CD4-positive, alpha-beta T cell treated with Interferon alpha-2 for 1 hour (primary cell): ENCODE data around the gene NCOA4.
"Not testable (repeated sequence)": the region's sequence is repeated elsewhere in the genome, so short reads cannot be mapped to it uniquely, and the experiment has no call there.

Experiments
- DNase-seq, 2 donors: peaks; one replicate each; pipeline ENCODE4 v3.0.0-alpha.2; 2020 to 2022

The NCOA4 gene

GRCh38 chr10:46030091-46030937, at the start of gene NCOA4:
TSS of gene NCOA4 (minus strand) at chr10:46030623. CDS start at chr10:46016680, 13,943 bp downstream.
- peak; percentile 97 for DNase-seq

- no peak for DNase-seq
These were observed 49.6 kb upstream of the NCOA4 start for GRCh38 chr10:46079831-46080585.

- DNase-seq: no peak
These were observed 47.4 kb upstream of the NCOA4 start for GRCh38 chr10:46077731-46078413.

- DNase-seq: no peak
These were observed 46.7 kb upstream of the NCOA4 start for GRCh38 chr10:46077141-46077554.

GRCh38 chr10:46075869-46076268, 45.4 kb upstream of the NCOA4 start:
- no peak for DNase-seq

- no peak for DNase-seq
These were observed 43.9 kb upstream of the NCOA4 start for GRCh38 chr10:46074196-46074946.

- DNase-seq: no peak
These were observed 43.1 kb upstream of the NCOA4 start for GRCh38 chr10:46073564-46073963.

GRCh38 chr10:46070749-46071148, 40.3 kb upstream of the NCOA4 start:
- DNase-seq: no peak

GRCh38 chr10:46069771-46070463, 39.5 kb upstream of the NCOA4 start:
- DNase-seq: no peak

- no peak for DNase-seq
These were observed 38.5 kb upstream of the NCOA4 start for GRCh38 chr10:46068905-46069304.

- DNase-seq: no peak
These were observed 37.7 kb upstream of the NCOA4 start for GRCh38 chr10:46068117-46068516.

GRCh38 chr10:46064269-46064817, 33.9 kb upstream of the NCOA4 start:
- no peak for DNase-seq

- DNase-seq: no peak
These were observed 32.5 kb upstream of the NCOA4 start for GRCh38 chr10:46062723-46063428.

- DNase-seq: no peak
These were observed 30.3 kb upstream of the NCOA4 start for GRCh38 chr10:46060706-46061105.

GRCh38 chr10:46057927-46058326, 27.5 kb upstream of the NCOA4 start:
- DNase-seq: not testable (repeated sequence)

- DNase-seq: no peak
These were observed 26.6 kb upstream of the NCOA4 start for GRCh38 chr10:46057038-46057437.

GRCh38 chr10:46055771-46056170, 25.3 kb upstream of the NCOA4 start:
- DNase-seq: no peak

- no peak for DNase-seq
These were observed 23.4 kb upstream of the NCOA4 start for GRCh38 chr10:46053534-46054434.

- DNase-seq: no peak
These were observed 22.5 kb upstream of the NCOA4 start for GRCh38 chr10:46052791-46053375.
